Measurements from ENCODE around the gene GJB3. TPM values are rescaled to one million over a fixed set of nuclear protein-coding genes. Genes with fewer than 3 reads are reported as not detected.

Gene GJB3
- total and polyA plus RNA-seq, 9 of the 15 experiments (the other 6 are each of a cell fraction or from before 2014, with no cell fraction given), result not detected

- TF ChIP-seq ZNF133 (CRISPR knock-in tag; IDR thresholded peaks at IDR 0.05) (no peak), MCM5 (IDR thresholded peaks at IDR 0.05; ENCODE audit: low read depth) (no peak), ZNF282 (CRISPR knock-in tag; IDR thresholded peaks at IDR 0.05) (no peak), CBX2 (IDR thresholded peaks at IDR 0.05; ENCODE audit: insufficient read depth, low read length, poor library complexity, severe bottlenecking) (no peak), EGR1 (conservative IDR thresholded peaks at IDR 0.05) (no peak), ZNF551 (CRISPR knock-in tag; IDR thresholded peaks at IDR 0.05) (no peak), RB1 (IDR thresholded peaks at IDR 0.05; ENCODE audit: low read depth) (no peak), SRSF3 (IDR thresholded peaks at IDR 0.05; ENCODE audit: insufficient read depth, low read length) (no peak), SRSF9 (IDR thresholded peaks at IDR 0.05; ENCODE audit: borderline replicate concordance, low read depth, low read length) (no peak)
- TF ChIP-seq, protein P1, sequence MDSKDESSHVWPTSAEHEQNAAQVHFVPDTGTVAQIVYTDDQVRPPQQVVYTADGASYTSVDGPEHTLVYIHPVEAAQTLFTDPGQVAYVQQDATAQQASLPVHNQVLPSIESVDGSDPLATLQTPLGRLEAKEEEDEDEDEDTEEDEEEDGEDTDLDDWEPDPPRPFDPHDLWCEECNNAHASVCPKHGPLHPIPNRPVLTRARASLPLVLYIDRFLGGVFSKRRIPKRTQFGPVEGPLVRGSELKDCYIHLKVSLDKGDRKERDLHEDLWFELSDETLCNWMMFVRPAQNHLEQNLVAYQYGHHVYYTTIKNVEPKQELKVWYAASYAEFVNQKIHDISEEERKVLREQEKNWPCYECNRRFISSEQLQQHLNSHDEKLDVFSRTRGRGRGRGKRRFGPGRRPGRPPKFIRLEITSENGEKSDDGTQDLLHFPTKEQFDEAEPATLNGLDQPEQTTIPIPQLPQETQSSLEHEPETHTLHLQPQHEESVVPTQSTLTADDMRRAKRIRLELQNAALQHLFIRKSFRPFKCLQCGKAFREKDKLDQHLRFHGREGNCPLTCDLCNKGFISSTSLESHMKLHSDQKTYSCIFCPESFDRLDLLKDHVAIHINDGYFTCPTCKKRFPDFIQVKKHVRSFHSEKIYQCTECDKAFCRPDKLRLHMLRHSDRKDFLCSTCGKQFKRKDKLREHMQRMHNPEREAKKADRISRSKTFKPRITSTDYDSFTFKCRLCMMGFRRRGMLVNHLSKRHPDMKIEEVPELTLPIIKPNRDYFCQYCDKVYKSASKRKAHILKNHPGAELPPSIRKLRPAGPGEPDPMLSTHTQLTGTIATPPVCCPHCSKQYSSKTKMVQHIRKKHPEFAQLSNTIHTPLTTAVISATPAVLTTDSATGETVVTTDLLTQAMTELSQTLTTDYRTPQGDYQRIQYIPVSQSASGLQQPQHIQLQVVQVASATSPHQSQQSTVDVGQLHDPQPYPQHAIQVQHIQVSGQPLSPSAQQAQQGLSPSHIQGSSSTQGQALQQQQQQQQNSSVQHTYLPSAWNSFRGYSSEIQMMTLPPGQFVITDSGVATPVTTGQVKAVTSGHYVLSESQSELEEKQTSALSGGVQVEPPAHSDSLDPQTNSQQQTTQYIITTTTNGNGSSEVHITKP (IDR thresholded peaks at IDR 0.05; ENCODE audit: partially characterized antibody), result no peak
These were observed 23.6 kb upstream of the GJB3 start (continued) for GRCh38 chr1:34757386-34757785.

Data from K562 (cell line).